ENCODE measurements around the gene DOC2B.
"Not testable (repeated sequence)": the region's sequence is repeated elsewhere in the genome, so short reads cannot be mapped to it uniquely, and the experiment has no call there.

DOC2B gene

GRCh38 chr17:142876-143784 lies 38.3 kb downstream of the DOC2B start:
- DNase-seq = no peak

- peak; percentile 37 for DNase-seq
Observed at GRCh38 chr17:142102-142661, 39.3 kb downstream of the DOC2B start.

- not testable (repeated sequence) for DNase-seq
Observed at GRCh38 chr17:139401-140205, 41.8 kb downstream of the DOC2B start.

- DNase-seq = not testable (repeated sequence)
Observed at GRCh38 chr17:137166-137807, 44.2 kb downstream of the DOC2B start, which contains the start of gene SCGB1C2. TSS of gene SCGB1C2 (plus strand) at chr17:137569. CDS start at chr17:137591, 22 bp downstream.

- DNase-seq = not testable (repeated sequence)
Observed at GRCh38 chr17:136531-136930, 44.9 kb downstream of the DOC2B start.

GRCh38 chr17:135895-136294 lies 45.6 kb downstream of the DOC2B start:
- not testable (repeated sequence) for DNase-seq

- DNase-seq = not testable (repeated sequence)
Observed at GRCh38 chr17:135022-135421, 46.4 kb downstream of the DOC2B start.

GRCh38 chr17:134332-134785 lies 47.1 kb downstream of the DOC2B start:
- not testable (repeated sequence) for DNase-seq

- not testable (repeated sequence) for DNase-seq
Observed at GRCh38 chr17:133932-134331, 47.5 kb downstream of the DOC2B start.

- not testable (repeated sequence) for DNase-seq
Observed at GRCh38 chr17:118339-118917, 63.0 kb downstream of the DOC2B start.

GRCh38 chr17:113111-113510 lies 68.3 kb downstream of the DOC2B start:
- peak; percentile 0 for DNase-seq

Data from inflammatory macrophage treated with lipopolysaccharide for 4 hours (primary cell).